GM19238 (cell line): ENCODE measurements around the gene USP1.

Experiments
- DNase-seq: peaks from one replicate; pipeline ENCODE4 v3.0.0; 2011; ENCODE audit warnings: low spot score; ENCODE audit not compliant: insufficient read length

The USP1 gene

DNA sequence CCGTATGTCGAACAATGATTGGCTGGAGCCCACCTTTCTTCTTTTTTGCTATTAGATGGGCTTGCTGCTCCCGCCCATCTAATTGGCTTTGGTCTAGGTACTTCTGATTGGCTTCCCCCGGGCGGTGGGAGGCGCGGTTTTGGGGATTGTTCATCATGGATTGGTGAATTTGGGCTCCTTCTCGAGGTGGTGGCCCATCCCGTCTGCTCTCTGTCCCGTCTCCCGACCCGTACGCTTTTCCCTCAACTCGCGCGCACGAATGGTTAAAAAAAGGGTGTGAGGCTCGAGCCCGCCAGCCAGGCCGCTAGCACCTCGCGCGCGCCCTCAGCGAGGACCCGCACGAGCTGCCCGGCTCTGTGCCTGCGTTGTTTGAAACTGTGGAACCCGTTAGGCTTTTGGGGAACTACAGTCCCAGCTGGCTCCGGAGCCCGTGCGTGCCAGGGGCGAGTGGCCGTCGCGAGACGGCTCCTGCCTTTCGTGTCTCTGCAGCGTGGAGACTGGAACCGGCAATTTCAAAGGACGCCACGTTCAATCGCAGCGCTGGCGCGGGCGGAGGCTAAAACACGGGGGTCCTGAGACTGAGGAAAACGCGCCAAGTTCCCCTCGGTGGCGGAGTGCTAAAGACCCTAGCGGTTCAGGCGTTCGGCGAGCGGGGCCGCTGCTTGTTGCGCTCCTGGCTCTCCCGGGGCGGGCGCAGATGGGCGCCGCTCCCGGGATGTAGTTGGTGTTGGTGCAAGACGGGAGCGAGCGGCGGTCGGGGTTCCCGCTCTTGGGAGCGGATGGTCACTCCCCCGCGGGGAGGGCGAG is at the start of gene USP1:
USP1 (plus strand) TSS at position 584 of the 807 bp plus-strand sequence. CDS start 2,819 bp downstream, outside the sequence.
- peak; percentile 78 for DNase-seq

GRCh38 chr1:62389531-62389930 is 47.3 kb upstream of the USP1 start:
- DNase-seq: no peak

- DNase-seq: no peak
Observed at GRCh38 chr1:62390071-62390470, 46.8 kb upstream of the USP1 start.

GRCh38 chr1:62391369-62391971 is 45.4 kb upstream of the USP1 start:
- no peak for DNase-seq

DNA sequence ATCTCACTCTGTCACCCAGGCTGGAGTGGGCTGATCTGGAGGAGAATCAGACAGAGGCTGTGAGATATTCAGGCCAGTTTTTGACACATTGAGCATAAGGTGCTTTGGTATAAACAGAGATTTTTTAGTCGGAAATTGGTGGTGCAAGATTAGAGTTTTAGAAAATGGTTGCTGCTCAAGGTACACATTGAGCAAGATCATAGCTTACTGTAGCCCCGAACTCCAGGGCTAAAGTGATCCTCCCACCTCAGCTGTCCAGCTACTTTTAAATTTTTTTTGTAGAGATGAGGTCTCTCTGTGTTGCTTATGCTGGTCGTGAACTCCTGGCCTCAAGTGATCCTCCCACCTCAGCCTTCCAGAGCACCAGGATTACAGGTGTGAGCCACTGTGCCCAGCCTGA is 43.9 kb upstream of the USP1 start:
- no peak for DNase-seq

- no peak for DNase-seq
Observed at GRCh38 chr1:62394646-62395045, 42.2 kb upstream of the USP1 start.

GRCh38 chr1:62395291-62395690 is 41.6 kb upstream of the USP1 start:
- DNase-seq: no peak

- no peak for DNase-seq
Observed at GRCh38 chr1:62396871-62397270, 40.0 kb upstream of the USP1 start.

DNA sequence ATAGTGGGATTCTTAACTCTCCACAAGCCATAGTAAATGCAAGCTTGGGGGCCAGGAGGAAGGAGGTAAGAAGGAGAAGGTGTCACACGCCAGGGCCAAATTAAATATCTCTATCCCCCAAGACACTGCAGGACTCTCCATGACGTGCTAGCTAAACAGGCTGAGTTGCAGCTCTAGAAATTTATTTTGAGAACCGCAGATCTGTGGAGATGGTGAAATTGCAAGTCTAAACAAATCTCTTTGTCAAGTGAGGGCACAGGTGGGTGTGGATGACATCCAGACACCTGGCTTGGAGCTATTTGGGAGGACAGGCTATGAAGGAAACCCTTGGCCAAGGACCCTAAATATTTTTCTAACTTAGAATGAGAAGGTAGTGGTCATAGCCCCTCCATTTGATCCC is 39.5 kb upstream of the USP1 start:
- DNase-seq: no peak

- DNase-seq: no peak
Observed at GRCh38 chr1:62398377-62398776, 38.5 kb upstream of the USP1 start.

DNA sequence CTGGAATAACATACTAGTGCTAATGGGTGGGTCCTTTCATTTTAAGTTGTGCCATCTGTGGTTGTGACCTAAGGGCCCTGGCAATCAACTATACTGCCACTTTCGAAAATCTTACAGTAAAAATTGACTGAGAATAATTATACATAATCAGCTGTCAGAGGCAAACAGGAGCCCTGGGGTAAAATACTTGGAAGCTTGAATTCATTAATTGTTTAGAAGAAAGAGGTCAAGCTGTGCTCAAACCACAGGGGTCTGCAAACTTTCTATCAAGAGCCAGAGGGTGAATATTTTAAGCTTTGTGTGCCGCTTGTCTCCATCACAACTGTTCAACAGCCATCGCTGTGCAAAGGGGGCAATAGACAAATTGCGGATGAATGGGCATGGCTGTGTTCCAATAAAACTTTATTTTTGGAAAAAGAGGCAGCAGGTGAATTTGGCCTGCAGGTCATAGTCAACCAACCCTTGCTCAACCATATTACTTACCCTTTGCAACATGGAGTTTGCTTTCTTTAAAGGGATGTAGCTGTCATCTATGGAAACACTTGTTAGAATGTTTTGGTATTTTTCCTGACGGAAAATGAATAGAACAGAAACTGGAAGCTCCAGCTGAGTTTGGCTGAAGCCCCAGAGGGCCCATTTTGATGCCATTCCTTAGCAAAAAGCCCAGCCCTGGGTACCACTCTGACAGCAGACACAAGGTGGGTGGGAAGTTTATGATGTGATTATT is 35.7 kb upstream of the USP1 start:
- DNase-seq: no peak

DNA sequence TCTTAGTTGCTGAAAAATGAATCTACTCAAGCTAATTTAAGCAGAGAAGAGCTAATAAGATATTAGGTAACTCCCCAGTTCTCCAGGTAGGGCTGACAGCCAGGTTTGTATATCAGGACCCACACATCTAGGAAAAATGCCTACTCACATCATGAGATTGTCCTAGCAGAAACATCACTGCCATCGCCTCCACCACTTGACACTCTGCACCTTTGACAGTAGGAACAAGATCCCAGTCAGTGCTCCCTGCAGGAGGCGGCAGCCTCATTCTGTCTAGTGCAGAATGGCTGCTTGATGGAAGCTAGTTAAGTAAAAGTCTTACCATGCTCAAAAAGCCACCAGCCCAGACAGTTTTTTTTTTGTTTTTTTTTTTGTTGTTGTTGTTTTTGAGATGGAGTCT is 31.6 kb upstream of the USP1 start:
- DNase-seq: no peak

DNA sequence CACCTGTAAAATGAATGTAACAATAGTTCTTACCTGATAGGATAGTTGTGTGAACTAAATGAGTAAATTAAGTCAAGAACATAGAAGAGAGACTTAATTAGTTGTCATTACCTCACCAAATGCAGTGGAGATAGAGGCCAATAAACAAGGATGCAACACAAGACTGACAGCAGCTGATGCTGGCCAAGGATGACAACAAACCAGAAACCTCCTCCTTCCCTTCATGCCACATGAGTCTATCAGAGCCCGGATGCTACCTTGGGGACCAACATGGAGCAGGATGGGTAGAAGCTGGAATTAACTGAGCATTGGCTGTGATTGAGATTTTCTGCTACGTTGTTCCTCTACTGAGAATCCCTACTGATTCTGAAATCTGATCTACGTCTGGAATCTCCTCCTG is 30.3 kb upstream of the USP1 start:
- DNase-seq: no peak

GRCh38 chr1:62407398-62408009 is 29.3 kb upstream of the USP1 start:
- no peak for DNase-seq

GRCh38 chr1:62415687-62416086 is 21.2 kb upstream of the USP1 start:
- no peak for DNase-seq

- DNase-seq: no peak
Observed at GRCh38 chr1:62417351-62417999, 19.4 kb upstream of the USP1 start.

GRCh38 chr1:62420214-62420613 is 16.6 kb upstream of the USP1 start:
- no peak for DNase-seq

- DNase-seq: no peak
Observed at GRCh38 chr1:62423580-62424242, 13.1 kb upstream of the USP1 start.

DNA sequence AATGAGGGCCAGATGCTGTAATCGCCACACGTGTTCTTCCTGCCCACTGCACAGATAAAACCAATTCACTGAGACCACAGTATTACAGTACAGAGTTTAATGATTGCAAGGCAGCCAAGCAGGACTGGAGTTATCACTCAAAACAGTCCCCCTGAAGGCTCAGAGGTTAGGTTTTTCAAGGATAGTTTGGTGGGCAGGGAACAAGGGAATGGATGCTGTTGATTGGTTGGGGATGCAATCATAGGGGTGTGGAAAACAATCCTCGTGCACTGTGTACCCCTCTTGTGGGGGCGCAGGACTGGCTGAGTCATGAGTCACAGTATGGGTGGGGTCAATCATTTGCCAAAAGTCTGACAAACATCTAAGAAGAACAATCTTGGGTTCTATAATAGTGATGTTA is 12.4 kb upstream of the USP1 start:
- no peak for DNase-seq

DNA sequence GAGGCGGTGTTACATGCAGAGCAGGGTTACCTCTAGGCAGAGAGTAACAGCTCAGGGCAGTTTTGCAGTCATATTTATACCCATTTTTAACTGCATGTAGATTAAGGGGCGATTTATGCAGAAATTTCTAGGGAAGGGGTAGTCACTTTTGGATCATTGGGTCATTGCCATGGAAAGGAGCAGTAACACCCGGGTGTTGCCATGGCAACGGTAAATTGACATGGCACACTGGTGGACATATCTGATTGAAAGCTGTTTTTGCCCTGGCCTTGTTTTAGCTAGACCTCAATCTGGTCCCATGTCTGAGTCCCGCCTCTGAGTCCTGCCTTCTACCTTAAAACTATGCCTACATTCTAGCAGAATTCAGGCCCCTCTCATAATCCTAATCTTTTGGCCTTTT is 11.8 kb upstream of the USP1 start:
- no peak for DNase-seq

GRCh38 chr1:62426237-62426636 is 10.6 kb upstream of the USP1 start:
- DNase-seq: no peak
